IMR-90 (cell line): ENCODE data around the gene CCL2. TPM values are rescaled to one million over a fixed set of nuclear protein-coding genes. Genes with fewer than 3 reads are reported as not detected.

Experiments
- ATAC-seq: fragments of 200-7000 bp; cut with Tn5 transposase; 2 replicates; pipeline ENCODE4 v1.9.1; 2020; ENCODE audit warnings: low read depth, mild to moderate bottlenecking, moderate library complexity
- BruUV-seq: library from RNA; stranded (reverse); fragments of 400-500 nt; replicated peaks from 2 replicates; lab custom pipeline; 2021; lab: Mats Ljungman, UMichigan
- CTCF ChIA-PET: fragments of 300-600 bp; formaldehyde crosslinking; extraction: SDS; loops from one replicate; lab custom pipeline; 2021; ENCODE audit warnings: antibody characterized with exemption; lab: Yijun Ruan, JAX
- POLR2A ChIA-PET: fragments of 300-600 bp; sonication (Branson Sonifier 250); formaldehyde crosslinking; loops from one replicate; lab custom pipeline; 2022; ENCODE audit warnings: antibody characterized with exemption; ENCODE audit not compliant: unreplicated experiment; lab: Charles Lee
- DNase-seq: peaks from one replicate; pipeline ENCODE4 v3.0.0; 2013
- H2AFZ ChIP-seq: replicated peaks from 2 replicates; pipeline ENCODE3; 2013; ENCODE audit warnings: low read length, mild to moderate bottlenecking; ENCODE audit not compliant: poor library complexity
- H2AK5ac ChIP-seq: 2 replicates; pipeline ENCODE4 v1.6.1; 2013; ENCODE audit warnings: low read depth, low read length, inconsistent platforms
- H2AK9ac ChIP-seq: replicated peaks from 2 replicates; pipeline ENCODE3; 2013; ENCODE audit warnings: mild to moderate bottlenecking, low read depth, low read length, moderate library complexity; ENCODE audit not compliant: poor library complexity
- H2BK120ac ChIP-seq: 2 replicates; pipeline ENCODE4 v1.6.1; 2013; ENCODE audit warnings: low read depth, low read length, inconsistent platforms
- H2BK15ac ChIP-seq: 3 replicates; pipeline ENCODE4 v1.6.1; 2013; ENCODE audit warnings: low read depth, low read length, inconsistent platforms
- H2BK20ac ChIP-seq: 2 replicates; pipeline ENCODE4 v1.6.1; 2013; ENCODE audit warnings: low read depth, mild to moderate bottlenecking, inconsistent platforms, low read length, moderate library complexity
- H2BK5ac ChIP-seq: 2 replicates; pipeline ENCODE4 v1.6.1; 2013; ENCODE audit warnings: mild to moderate bottlenecking, low read depth, low read length, inconsistent platforms; ENCODE audit not compliant: poor library complexity, severe bottlenecking
- H3K14ac ChIP-seq: replicated peaks from 2 replicates; pipeline ENCODE4 v1.6.1; 2013; ENCODE audit warnings: low read depth, low read length, inconsistent platforms
- H3K18ac ChIP-seq: 2 replicates; pipeline ENCODE4 v1.6.1; 2013; ENCODE audit warnings: low read depth, low read length, control low read depth
- H3K23ac ChIP-seq: 2 replicates; pipeline ENCODE4 v1.6.1; 2013; ENCODE audit warnings: low read depth, low read length, inconsistent platforms
- H3K27ac ChIP-seq: 2 replicates; pipeline ENCODE4 v1.5.1; 2013; ENCODE audit warnings: mild to moderate bottlenecking, control low read depth, low read length; ENCODE audit not compliant: insufficient read depth
- H3K27me3 ChIP-seq: 2 replicates; pipeline ENCODE4 v1.6.1; 2013; ENCODE audit warnings: low read length; ENCODE audit not compliant: control insufficient read depth, insufficient read depth
- H3K36me3 ChIP-seq: 2 replicates; pipeline ENCODE4 v1.6.1; 2013; ENCODE audit warnings: low read length, mixed read lengths; ENCODE audit not compliant: control insufficient read depth, insufficient read depth
- H3K4ac ChIP-seq: 2 replicates; pipeline ENCODE4 v1.6.1; 2013; ENCODE audit warnings: low read depth, low read length, inconsistent platforms
- H3K4me1 ChIP-seq: 2 replicates; pipeline ENCODE4 v1.6.1; 2013; ENCODE audit warnings: low read length, mixed read lengths; ENCODE audit not compliant: control insufficient read depth, insufficient read depth
- H3K4me2 ChIP-seq: 2 replicates; pipeline ENCODE4 v1.6.1; 2013; ENCODE audit warnings: low read depth, mild to moderate bottlenecking, control low read depth, low read length, moderate library complexity
- H3K4me3 ChIP-seq: 2 replicates; pipeline ENCODE4 v1.5.1; 2013; ENCODE audit warnings: low read depth, mild to moderate bottlenecking, control low read depth, low read length, moderate library complexity; ENCODE audit not compliant: insufficient read depth
- H3K56ac ChIP-seq: 2 replicates; pipeline ENCODE4 v1.6.1; 2013; ENCODE audit warnings: low read length, inconsistent platforms; ENCODE audit not compliant: insufficient read depth; ENCODE audit errors: extremely low read depth
- H3K79me1 ChIP-seq, 2 experiments: 2 replicates each; pipeline ENCODE4 v1.6.1; 2013; ENCODE audit warnings: low read length in 2 of 2, inconsistent platforms in 1 of 2, low read depth in 1 of 2
- H3K9ac ChIP-seq: 2 replicates; pipeline ENCODE4 v1.6.1; 2013; ENCODE audit warnings: low read depth, low read length, control low read depth
- H3K9me1 ChIP-seq: 2 replicates; pipeline ENCODE4 v1.6.1; 2013; ENCODE audit warnings: low read length, inconsistent platforms; ENCODE audit not compliant: insufficient read depth
- H3K9me3 ChIP-seq: 2 replicates; pipeline ENCODE4 v1.6.1; 2013; ENCODE audit warnings: low read length; ENCODE audit not compliant: control insufficient read depth, insufficient read depth
- H4K20me1 ChIP-seq: 2 replicates; pipeline ENCODE4 v1.6.1; 2013; ENCODE audit warnings: low read length, inconsistent platforms; ENCODE audit not compliant: insufficient read depth
- H4K5ac ChIP-seq: 2 replicates; pipeline ENCODE4 v1.6.1; 2013; ENCODE audit warnings: mild to moderate bottlenecking, low read depth, low read length, control low read depth
- H4K8ac ChIP-seq, 2 experiments: 2 replicates each; pipeline ENCODE4 v1.6.1; 2013; ENCODE audit warnings: low read depth in 2 of 2, low read length in 2 of 2, control low read depth in 1 of 2, inconsistent platforms in 1 of 2
- H4K91ac ChIP-seq: 2 replicates; pipeline ENCODE4 v1.6.1; 2013; ENCODE audit warnings: low read depth, low read length, inconsistent platforms; ENCODE audit not compliant: insufficient read depth
- MAZ ChIP-seq: IDR thresholded peaks from 2 replicates; pipeline ENCODE4 v1.6.1; 2012; ENCODE audit warnings: low read depth, mild to moderate bottlenecking, low read length, improper control_type of control experiment, moderate library complexity, borderline replicate concordance
- NFE2L2 ChIP-seq: fragments of 150-350 bp; IDR thresholded peaks from 2 replicates; pipeline ENCODE4 v1.6.1; 2016; ENCODE audit warnings: low read depth, mild to moderate bottlenecking, low read length
- POLR2A ChIP-seq: IDR thresholded peaks from 2 replicates; pipeline ENCODE4 v1.6.1; 2012; ENCODE audit warnings: mild to moderate bottlenecking, low read depth, low read length
- RAD21 ChIP-seq: IDR thresholded peaks from 2 replicates; pipeline ENCODE4 v1.6.1; 2012; ENCODE audit warnings: low read length, improper control_type of control experiment
- WGBS, 2 experiments: methylation state at CpG; one replicate each; pipeline versions ENCODE4 v1.1.5 to v1.1.7; 2013; ENCODE audit warnings: missing lambda C conversion rate in 2 of 2; ENCODE audit not compliant: insufficient read length in 1 of 2; ENCODE audit errors: extremely low coverage in 2 of 2; 5-methylcytosine and 5-hydroxymethylcytosine counted together
- dilution Hi-C: fragments of 300-500 bp; cut with HindIII; formaldehyde crosslinking; loops from one replicate; pipeline ENCODE4 v1.14.3; 2018; ENCODE audit warnings: low sequenced_read_pairs; ENCODE audit not compliant: unreplicated experiment
- in situ Hi-C: fragments of 300-500 bp; cut with MboI; formaldehyde crosslinking; loops from 3 replicates; pipeline ENCODE4 v1.14.3; 2019; ENCODE audit warnings: low sequenced_read_pairs, inconsistent platforms, mixed read lengths
- intact Hi-C: fragments of 100-400 bp; cut with micrococcal nuclease; formaldehyde crosslinking; loops from 2 replicates; pipeline ENCODE4 v1.10.0; 2022
- polyA plus RNA-seq, 3 experiments: library from polyadenylated mRNA; depleted of rRNA; stranded (reverse); fragments of >200 nt; gene quantifications; 2 replicates each; pipeline ENCODE4 v1.2.3, GENCODE V29; 2012; ENCODE audit warnings: low replicate concordance in 1 of 3
- total RNA-seq: library from RNA; depleted of rRNA; stranded (reverse); fragments of >200 nt; gene quantifications from 2 replicates; pipeline ENCODE4 v1.2.3, GENCODE V29; 2012
- TF ChIP-seq, protein P1 (sequence below): conservative IDR thresholded peaks from 2 replicates; pipeline ENCODE4 v1.5.1; 2012; ENCODE audit warnings: mild to moderate bottlenecking, low read depth, low read length, improper control_type of control experiment
- TF ChIP-seq, protein P2 (sequence below): fragments of 150-350 bp; IDR thresholded peaks from 2 replicates; pipeline ENCODE4 v1.6.1; 2016; ENCODE audit warnings: low read depth, mild to moderate bottlenecking, low read length, moderate library complexity, borderline replicate concordance

CCL2 gene
- total and polyA plus RNA-seq, 2 of the 4 experiments (the other 2 are of a cell fraction): 103 to 206 TPM

DNA sequence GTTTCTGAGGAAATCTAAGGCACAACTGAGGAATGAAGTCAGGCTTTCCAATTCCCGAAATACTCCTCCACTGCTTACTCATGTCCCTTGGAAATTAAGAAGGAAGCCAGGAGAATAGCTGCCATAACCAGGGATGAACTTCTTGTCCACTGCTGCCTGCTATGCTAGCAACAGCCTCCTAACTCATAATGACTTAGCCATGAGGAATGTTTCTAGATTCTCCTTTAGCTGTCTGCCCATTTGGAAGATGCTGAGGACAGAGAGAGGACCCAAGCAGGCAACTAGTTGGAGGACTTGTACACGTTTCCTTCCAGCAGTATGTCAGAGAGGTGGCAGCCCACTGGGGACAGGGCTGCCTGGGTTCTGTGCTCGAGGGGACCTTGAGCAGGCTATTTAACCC, 939 bp upstream of the CCL2 start:
- peak overlapping the region; percentile 83 for H4K5ac ChIP-seq
- H3K18ac ChIP-seq: peak overlapping the region; percentile 81
- in situ Hi-C loops (loop anchor here (25.0 kb wide), 1 partner anchor 858 kb away; the partner anchor contains the start of genes FNDC8 and RAD51D), dilution Hi-C loops (no loop called here), intact Hi-C loops (no loop called here)
- POLR2A ChIA-PET: interaction anchor here (0.6 kb wide), 1 partner anchor 1325 kb away, joined by 3 read pairs; no protein-coding TSS in a partner anchor
- peak overlapping the region; percentile 92 for H2BK5ac ChIP-seq
- peak overlapping the region; percentile 47; the same call in 1 of the 2 replicates for H3K23ac ChIP-seq
- H3K14ac ChIP-seq: peak overlapping the region; percentile 81; the same call in 1 of the 2 replicates
- H2BK15ac ChIP-seq: peak overlapping the region; percentile 80; the same call in 1 of the 3 replicates
- H4K91ac ChIP-seq: peak overlapping the region; percentile 95
- H3K4me3 ChIP-seq: no peak overlapping the region
- DNase-seq: peak; percentile 83
- no peaks in the 10 kb centered on the region for H3K79me1 ChIP-seq
- H3K9me1 ChIP-seq: peaks cover 26% of the 10 kb centered on the region
- H3K4me1 ChIP-seq: peaks cover 45% of the 10 kb centered on the region
- H2BK20ac ChIP-seq: peak overlapping the region; percentile 91
- H3K27me3 ChIP-seq: no peaks in the 10 kb centered on the region
- no peak overlapping the region for H2AK9ac ChIP-seq
- no peaks in the 10 kb centered on the region for H4K20me1 ChIP-seq
- H3K56ac ChIP-seq: peak overlapping the region; percentile 51; the same call in 1 of the 2 replicates
- peak; percentile 31 for ATAC-seq
- BruUV-seq: no TSS peak
- no CpG with 5 or more reads among the region's 3 CpGs for WGBS, 2 experiments
- CTCF ChIA-PET: interaction anchor here (1.9 kb wide), 1 partner anchor 54 kb away, joined by 5 read pairs; no protein-coding TSS in a partner anchor
- TF ChIP-seq, protein P1, sequence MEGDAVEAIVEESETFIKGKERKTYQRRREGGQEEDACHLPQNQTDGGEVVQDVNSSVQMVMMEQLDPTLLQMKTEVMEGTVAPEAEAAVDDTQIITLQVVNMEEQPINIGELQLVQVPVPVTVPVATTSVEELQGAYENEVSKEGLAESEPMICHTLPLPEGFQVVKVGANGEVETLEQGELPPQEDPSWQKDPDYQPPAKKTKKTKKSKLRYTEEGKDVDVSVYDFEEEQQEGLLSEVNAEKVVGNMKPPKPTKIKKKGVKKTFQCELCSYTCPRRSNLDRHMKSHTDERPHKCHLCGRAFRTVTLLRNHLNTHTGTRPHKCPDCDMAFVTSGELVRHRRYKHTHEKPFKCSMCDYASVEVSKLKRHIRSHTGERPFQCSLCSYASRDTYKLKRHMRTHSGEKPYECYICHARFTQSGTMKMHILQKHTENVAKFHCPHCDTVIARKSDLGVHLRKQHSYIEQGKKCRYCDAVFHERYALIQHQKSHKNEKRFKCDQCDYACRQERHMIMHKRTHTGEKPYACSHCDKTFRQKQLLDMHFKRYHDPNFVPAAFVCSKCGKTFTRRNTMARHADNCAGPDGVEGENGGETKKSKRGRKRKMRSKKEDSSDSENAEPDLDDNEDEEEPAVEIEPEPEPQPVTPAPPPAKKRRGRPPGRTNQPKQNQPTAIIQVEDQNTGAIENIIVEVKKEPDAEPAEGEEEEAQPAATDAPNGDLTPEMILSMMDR: no peak
- no peak for TF ChIP-seq NFE2L2
- TF ChIP-seq MAZ: no peak
- TF ChIP-seq RAD21: no peak
- no peak for TF ChIP-seq POLR2A
- TF ChIP-seq, protein P2, sequence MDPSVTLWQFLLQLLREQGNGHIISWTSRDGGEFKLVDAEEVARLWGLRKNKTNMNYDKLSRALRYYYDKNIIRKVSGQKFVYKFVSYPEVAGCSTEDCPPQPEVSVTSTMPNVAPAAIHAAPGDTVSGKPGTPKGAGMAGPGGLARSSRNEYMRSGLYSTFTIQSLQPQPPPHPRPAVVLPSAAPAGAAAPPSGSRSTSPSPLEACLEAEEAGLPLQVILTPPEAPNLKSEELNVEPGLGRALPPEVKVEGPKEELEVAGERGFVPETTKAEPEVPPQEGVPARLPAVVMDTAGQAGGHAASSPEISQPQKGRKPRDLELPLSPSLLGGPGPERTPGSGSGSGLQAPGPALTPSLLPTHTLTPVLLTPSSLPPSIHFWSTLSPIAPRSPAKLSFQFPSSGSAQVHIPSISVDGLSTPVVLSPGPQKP: no peak
- H2AFZ ChIP-seq: no peak overlapping the region
- H3K4ac ChIP-seq: peak overlapping the region; percentile 90
- H4K8ac ChIP-seq: peak overlapping the region; percentile 80 to 81; a peak in 3 of 4 replicates
- peak overlapping the region; percentile 37 for H3K9ac ChIP-seq
- peak overlapping the region; percentile 89 for H3K27ac ChIP-seq
- H2BK120ac ChIP-seq: peak overlapping the region; percentile 92
- H3K36me3 ChIP-seq: peaks cover 3% of the 10 kb centered on the region; the same call in 1 of the 2 replicates
- H3K4me2 ChIP-seq: peak overlapping the region; percentile 46
- H3K9me3 ChIP-seq: no peaks in the 10 kb centered on the region
- no peak overlapping the region; the same call in 1 of the 2 replicates for H2AK5ac ChIP-seq
